ENCODE results near the gene CEMP1. TPM values are rescaled to one million over a fixed set of nuclear protein-coding genes. Genes with fewer than 3 reads are reported as not detected.

The CEMP1 gene
- total and polyA plus RNA-seq, 2 donors (not counting 1 experiment from before 2014, with no cell fraction given), result 0.66 to 2.3 TPM

GRCh38 chr16:2520784-2521531, 10.2 kb downstream of the CEMP1 start:
- peaks cover 57% of the 10 kb centered on the region for H3K4me1 Mint-ChIP-seq
- Histone ChIP-seq H3K4me1 (ENCODE audit: control insufficient read depth in 2 of 2, insufficient read depth in 2 of 2, low read length in 2 of 2) (peaks cover 44 to 50% of the 10 kb centered on the region in 2 donors), H4K20me1 (ENCODE audit: control insufficient read depth, insufficient read depth, low read length, poor library complexity, severe bottlenecking) (peaks cover 43% of the 10 kb centered on the region), H3K9me3 (ENCODE audit: control extremely low read depth in 1 of 3, control insufficient read depth in 2 of 3, insufficient read depth in 1 of 3, low read length in 2 of 3) (peaks cover 0 to 3% (median 0%) of the 10 kb centered on the region in 3 donors), H2AFZ (ENCODE audit: insufficient read depth, low read depth, low read length, poor library complexity, severe bottlenecking) (no peak overlapping the region), H3K4me3 (ENCODE audit: control extremely low read depth in 1 of 5, extremely low read depth in 1 of 5, insufficient read depth in 1 of 5, low read depth in 2 of 5, low read length in 4 of 5) (peak overlapping the region; percentile 2 to 69 (median 60)), H3K36me3 (replicated peaks in 1 of 2; ENCODE audit: control extremely low read depth in 1 of 2, control insufficient read depth in 1 of 2, extremely low read depth in 1 of 2, insufficient read depth in 2 of 2, low read length in 1 of 2) (peaks cover 0 to 52% of the 10 kb centered on the region in 2 experiments), H3K79me2 (ENCODE audit: control insufficient read depth, insufficient read depth, low read length) (peaks cover 78% of the 10 kb centered on the region), H3K9ac (ENCODE audit: low read length) (peak overlapping the region; percentile 65), H3K27ac (ENCODE audit: low read length in 2 of 2) (peak overlapping the region; percentile 93), H3K4me2 (replicated peaks; ENCODE audit: low read depth, low read length, poor library complexity, severe bottlenecking) (peak overlapping the region; percentile 75), H3K27me3 (replicated peaks in 1 of 4; ENCODE audit: control extremely low read depth in 1 of 4, control insufficient read depth in 3 of 4, insufficient read depth in 4 of 4, low read length in 3 of 4) (no peaks in the 10 kb centered on the region)
- H3K4me3 Mint-ChIP-seq, result peak overlapping the region; percentile 93
- intact Hi-C loops (cut with micrococcal nuclease), result loop anchor here (1.0 kb wide), 2 partner anchors 11 to 14 kb away; no protein-coding TSS in a partner anchor
- no peak for TF ChIP-seq CTCF (IDR thresholded peaks at IDR 0.05)
- no peaks in the 10 kb centered on the region for H3K9me3 Mint-ChIP-seq (ENCODE audit: insufficient read depth)
- ChIA-PET POLR2A (interaction anchor here (0.7 to 3.0 kb wide), 9 partner anchors 9 to 1059 kb away, joined by 3 to 66 read pairs (median 5); partner anchors contain the start of genes CEMP1, PDPK1 and TBC1D24), CTCF (interaction anchor here (1.1 to 1.9 kb wide), 6 partner anchors 11 to 269 kb away, joined by 3 to 12 read pairs (median 8); partner anchors contain the start of genes CEMP1 and ECI1)
- peak overlapping the region; percentile 98 for H3K27ac Mint-ChIP-seq
- DNase-seq, result peak; percentile 94
- no peaks in the 10 kb centered on the region for H3K27me3 Mint-ChIP-seq
- peak; percentile 78 for ATAC-seq (ENCODE audit: low read depth)
- WGBS (ENCODE audit: insufficient coverage), result 26% methylated on average over 30 of the region's 41 CpGs
